BLaER1 treated with 17β-estradiol and CSF1 and Interleukin-3, amounts not matched to agents 10 nM and 100 nM (cell line): ENCODE results near the gene PRDX5.
"Not testable (repeated sequence)": the region's sequence is repeated elsewhere in the genome, so short reads cannot be mapped to it uniquely, and the experiment has no call there.

Experiments used
- H3K27ac ChIP-seq, 11 experiments: shearing (Covaris generic); formaldehyde crosslinking; 2 replicates each; pipeline ENCODE4 v1.8.1; 2022
- H3K27me3 ChIP-seq, 11 experiments: shearing (Covaris generic); formaldehyde crosslinking; 2 replicates each; pipeline ENCODE4 v1.8.1; 2022
- H3K36me3 ChIP-seq, 11 experiments: shearing (Covaris generic); formaldehyde crosslinking; 2 replicates each; pipeline ENCODE4 v1.8.1; 2022
- H3K4me1 ChIP-seq, 10 experiments: shearing (Covaris generic); formaldehyde crosslinking; 2 replicates each; pipeline ENCODE4 v1.8.1; 2022
- H3K4me2 ChIP-seq, 11 experiments: shearing (Covaris generic); formaldehyde crosslinking; 2 replicates each; pipeline ENCODE4 v1.8.1; 2022
- H3K4me3 ChIP-seq, 10 experiments: shearing (Covaris generic); formaldehyde crosslinking; 2 replicates each; pipeline ENCODE4 v1.8.1; 2022
- H3K9ac ChIP-seq, 11 experiments: shearing (Covaris generic); formaldehyde crosslinking; 2 replicates each; pipeline ENCODE4 v1.8.1; 2022
- H3K9me3 ChIP-seq, 11 experiments: shearing (Covaris generic); formaldehyde crosslinking; replicated peaks in 1 of 11; 2 replicates each; pipeline ENCODE4 v1.8.1; 2022
- H4K20me1 ChIP-seq, 11 experiments: shearing (Covaris generic); formaldehyde crosslinking; 2 replicates each; pipeline ENCODE4 v1.8.1; 2022
- Cebpa-rat ChIP-seq, 11 experiments: shearing (Covaris generic); IDR thresholded peaks; 2 replicates each; pipeline ENCODE4 v1.8.1; 2022

The PRDX5 gene

DNA sequence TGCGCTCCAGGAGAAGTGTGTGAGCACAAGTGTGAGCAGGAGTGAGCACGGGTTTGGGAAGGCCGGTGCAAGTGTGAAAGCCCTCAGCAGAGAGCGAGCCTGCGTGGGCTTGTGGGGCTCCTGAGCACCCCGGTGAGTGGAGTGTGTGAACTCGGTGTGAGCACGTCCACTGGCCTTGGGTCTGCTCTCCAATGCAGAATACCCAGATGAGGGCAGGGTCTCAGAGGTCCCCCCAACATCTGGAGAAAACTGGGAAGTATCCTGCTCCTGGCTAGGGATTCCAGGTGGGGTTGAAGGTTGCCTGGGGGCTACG lies 11.4 kb upstream of the PRDX5 start:
- peaks cover 6 to 13% (median 8%) of the 10 kb centered on the region in 11 experiments for H3K27me3 ChIP-seq
- peaks cover 15 to 45% (median 24%) of the 10 kb centered on the region in 11 experiments; a peak in 20 of 22 replicates for H3K36me3 ChIP-seq
- H3K27ac ChIP-seq = peak overlapping the region; percentile 64 to 97 (median 92); a peak in 21 of 22 replicates
- peaks cover 22 to 52% (median 42%) of the 10 kb centered on the region in 11 experiments; a peak in 20 of 22 replicates for H4K20me1 ChIP-seq
- H3K9me3 ChIP-seq = no peaks in the 10 kb centered on the region
- H3K4me1 ChIP-seq = peaks cover 27 to 64% (median 37%) of the 10 kb centered on the region in 10 experiments
- H3K4me2 ChIP-seq = peak overlapping the region; percentile 92 to 100 (median 97)
- peak overlapping the region; percentile 69 to 94 (median 84) for H3K4me3 ChIP-seq
- H3K9ac ChIP-seq = peak overlapping the region; percentile 85 to 96 (median 92)
- TF ChIP-seq Cebpa-rat (IDR thresholded peaks at IDR 0.05) = no peak

GRCh38 chr11:64306876-64307622 lies 10.9 kb upstream of the PRDX5 start:
- H3K9me3 ChIP-seq = no peaks in the 10 kb centered on the region
- H4K20me1 ChIP-seq = peaks cover 22 to 57% (median 44%) of the 10 kb centered on the region in 11 experiments; a peak in 20 of 22 replicates
- no peak for TF ChIP-seq Cebpa-rat (IDR thresholded peaks at IDR 0.05)
- peaks cover under 1 to 7% (median 2%) of the 10 kb centered on the region in 11 experiments; a peak in 21 of 22 replicates for H3K27me3 ChIP-seq
- H3K4me3 ChIP-seq = peak overlapping the region; percentile 69 to 94 (median 84)
- H3K27ac ChIP-seq = peak overlapping the region in 10 of 11 experiments; percentile 78 to 97 (median 92); a peak in 20 of 22 replicates
- H3K9ac ChIP-seq = peak overlapping the region; percentile 85 to 96 (median 92)
- H3K36me3 ChIP-seq = peaks cover 15 to 48% (median 26%) of the 10 kb centered on the region in 11 experiments; a peak in 20 of 22 replicates
- H3K4me2 ChIP-seq = peak overlapping the region; percentile 92 to 100 (median 97)
- peaks cover 27 to 61% (median 37%) of the 10 kb centered on the region in 10 experiments for H3K4me1 ChIP-seq

DNA sequence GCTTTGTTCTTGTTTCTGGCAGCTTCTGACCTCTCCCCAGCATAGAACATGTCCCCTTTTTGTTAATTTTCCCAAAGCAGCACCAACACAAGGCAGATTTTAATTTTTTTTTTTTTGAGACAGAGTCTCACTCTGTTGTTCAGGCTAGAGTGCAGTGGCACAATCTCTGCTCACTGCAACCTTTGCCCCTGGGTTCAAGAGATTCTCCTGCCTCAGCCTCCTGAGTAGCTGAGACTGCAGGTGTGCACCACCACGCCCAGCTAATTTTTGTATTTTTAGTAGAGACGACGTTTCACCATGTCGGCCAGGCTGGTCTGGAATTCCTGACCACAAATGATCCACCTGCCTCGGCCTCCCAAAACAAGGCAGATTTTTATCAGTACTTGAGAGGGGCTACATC lies 10.1 kb upstream of the PRDX5 start:
- Histone ChIP-seq H3K27ac (peak overlapping the region in 2 of 11 experiments; percentile 93; a peak in 3 of 22 replicates), H3K9ac (peak overlapping the region; percentile 85 to 96 (median 92); a peak in 17 of 22 replicates)

GRCh38 chr11:64312947-64313346 lies 5.0 kb upstream of the PRDX5 start:
- TF ChIP-seq Cebpa-rat (IDR thresholded peaks at IDR 0.05) = no peak
- peaks cover 42 to 83% (median 58%) of the 10 kb centered on the region in 11 experiments for H3K36me3 ChIP-seq
- no peaks in the 10 kb centered on the region for H3K27me3 ChIP-seq
- peak overlapping the region in 5 of 11 experiments; percentile 8 to 38 (median 36); a peak in 9 of 22 replicates for H3K27ac ChIP-seq
- H4K20me1 ChIP-seq = peaks cover 15 to 90% (median 62%) of the 10 kb centered on the region in 11 experiments; a peak in 20 of 22 replicates
- H3K9me3 ChIP-seq = no peaks in the 10 kb centered on the region
- H3K4me2 ChIP-seq = peak overlapping the region in 5 of 11 experiments; percentile 20 to 29 (median 26); a peak in 7 of 22 replicates
- H3K4me3 ChIP-seq = no peak overlapping the region
- H3K4me1 ChIP-seq = peaks cover 14 to 75% (median 41%) of the 10 kb centered on the region in 10 experiments
- peak overlapping the region; percentile 2 to 69 (median 40); a peak in 17 of 22 replicates for H3K9ac ChIP-seq

More for the DNA sequence above, 10.1 kb upstream of the PRDX5 start:
- peaks cover 27 to 67% (median 41%) of the 10 kb centered on the region in 10 experiments for H3K4me1 ChIP-seq
- peak overlapping the region in 1 of 10 experiments; percentile 86; a peak in 1 of 20 replicates for H3K4me3 ChIP-seq
- peaks cover 20 to 55% (median 32%) of the 10 kb centered on the region in 11 experiments; a peak in 21 of 22 replicates for H3K36me3 ChIP-seq
- H3K4me2 ChIP-seq = peak overlapping the region; percentile 92 to 100 (median 97); a peak in 19 of 22 replicates
- not testable (repeated sequence) for H3K27me3 ChIP-seq, H3K9me3 ChIP-seq
- peaks cover 22 to 64% (median 51%) of the 10 kb centered on the region in 11 experiments for H4K20me1 ChIP-seq

DNA sequence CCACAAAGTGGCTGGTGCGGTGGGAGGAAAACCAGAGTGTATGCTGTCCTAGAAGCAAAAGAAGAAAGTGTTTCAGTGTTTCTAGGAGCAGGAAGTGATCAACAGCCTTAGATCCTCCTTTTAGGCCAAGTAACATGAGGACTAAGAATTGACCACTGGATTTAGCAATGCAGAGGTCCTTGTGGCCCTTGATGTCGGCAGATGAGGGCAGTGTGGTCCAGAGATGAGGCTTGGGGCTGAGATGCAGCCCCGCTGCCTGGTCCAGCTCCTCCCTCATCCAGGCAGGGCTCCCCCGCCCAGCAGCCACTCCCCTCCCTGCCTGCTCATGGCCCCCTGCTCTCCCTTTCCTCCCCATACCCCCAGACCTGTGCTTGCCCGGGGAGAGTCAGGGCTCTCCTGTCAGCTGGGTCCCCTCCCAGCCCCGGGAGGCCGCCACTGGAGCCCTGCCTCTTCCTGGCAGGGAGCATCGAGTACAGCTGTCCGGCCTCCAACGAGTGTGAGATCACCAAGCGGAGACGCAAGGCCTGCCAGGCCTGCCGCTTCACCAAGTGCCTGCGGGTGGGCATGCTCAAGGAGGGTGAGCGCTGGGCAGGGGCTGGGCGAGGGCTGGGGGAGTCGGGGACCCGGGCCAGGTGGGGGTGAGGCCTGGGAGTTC lies 4.3 kb upstream of the PRDX5 start:
- H3K4me3 ChIP-seq = no peak overlapping the region
- H4K20me1 ChIP-seq = peaks cover 15 to 85% (median 60%) of the 10 kb centered on the region in 11 experiments; a peak in 20 of 22 replicates
- peak overlapping the region in 4 of 11 experiments; percentile 20 to 29 (median 26); a peak in 3 of 22 replicates for H3K4me2 ChIP-seq
- H3K4me1 ChIP-seq = peaks cover 14 to 70% (median 39%) of the 10 kb centered on the region in 10 experiments
- peak overlapping the region in 6 of 11 experiments; percentile 1 to 38 (median 32); a peak in 6 of 22 replicates for H3K27ac ChIP-seq
- no peak for TF ChIP-seq Cebpa-rat (IDR thresholded peaks at IDR 0.05)
- peak overlapping the region; percentile 2 to 69 (median 40); a peak in 15 of 22 replicates for H3K9ac ChIP-seq
- H3K27me3 ChIP-seq = no peaks in the 10 kb centered on the region
- H3K9me3 ChIP-seq = no peaks in the 10 kb centered on the region
- peaks cover 38 to 78% (median 55%) of the 10 kb centered on the region in 11 experiments for H3K36me3 ChIP-seq

DNA sequence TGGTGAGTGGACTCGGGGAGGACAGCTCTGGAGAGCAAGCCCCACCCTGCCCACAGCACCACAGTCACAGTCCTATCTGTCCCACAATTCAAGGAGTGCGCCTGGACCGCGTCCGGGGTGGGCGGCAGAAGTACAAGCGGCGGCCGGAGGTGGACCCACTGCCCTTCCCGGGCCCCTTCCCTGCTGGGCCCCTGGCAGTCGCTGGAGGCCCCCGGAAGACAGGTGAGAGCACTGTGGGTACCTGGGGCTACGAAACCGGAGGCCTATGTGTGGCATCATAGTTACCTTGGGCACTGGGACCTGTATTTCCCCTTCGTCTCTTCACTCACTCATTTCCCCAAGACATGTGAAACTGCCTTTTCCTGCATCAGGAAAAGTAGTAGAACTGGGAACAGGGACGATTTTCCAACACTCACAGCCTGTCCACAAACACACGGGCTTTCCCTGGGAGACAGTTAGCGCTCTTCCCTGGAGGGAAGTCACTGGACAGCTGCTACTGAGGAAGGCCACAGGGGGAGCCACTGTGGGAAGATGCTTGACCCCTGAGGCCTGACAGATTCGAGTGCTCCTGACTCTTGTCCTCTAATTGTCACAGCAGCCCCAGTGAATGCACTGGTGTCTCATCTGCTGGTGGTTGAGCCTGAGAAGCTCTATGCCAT lies 3.6 kb upstream of the PRDX5 start:
- Histone ChIP-seq H3K9me3 (no peaks in the 10 kb centered on the region), H3K36me3 (peaks cover 38 to 72% (median 55%) of the 10 kb centered on the region in 11 experiments), H3K27ac (peak overlapping the region in 4 of 11 experiments; percentile 1 to 37 (median 15); a peak in 3 of 22 replicates), H3K9ac (peak overlapping the region in 7 of 11 experiments; percentile 2 to 61 (median 31); a peak in 7 of 22 replicates), H3K4me1 (peaks cover 20 to 70% (median 45%) of the 10 kb centered on the region in 10 experiments), H4K20me1 (peaks cover 15 to 78% (median 60%) of the 10 kb centered on the region in 11 experiments; a peak in 20 of 22 replicates), H3K4me2 (peak overlapping the region in 1 of 11 experiments; percentile 16; a peak in 1 of 22 replicates), H3K27me3 (no peaks in the 10 kb centered on the region), H3K4me3 (no peak overlapping the region)
- no peak for TF ChIP-seq Cebpa-rat (IDR thresholded peaks at IDR 0.05)

DNA sequence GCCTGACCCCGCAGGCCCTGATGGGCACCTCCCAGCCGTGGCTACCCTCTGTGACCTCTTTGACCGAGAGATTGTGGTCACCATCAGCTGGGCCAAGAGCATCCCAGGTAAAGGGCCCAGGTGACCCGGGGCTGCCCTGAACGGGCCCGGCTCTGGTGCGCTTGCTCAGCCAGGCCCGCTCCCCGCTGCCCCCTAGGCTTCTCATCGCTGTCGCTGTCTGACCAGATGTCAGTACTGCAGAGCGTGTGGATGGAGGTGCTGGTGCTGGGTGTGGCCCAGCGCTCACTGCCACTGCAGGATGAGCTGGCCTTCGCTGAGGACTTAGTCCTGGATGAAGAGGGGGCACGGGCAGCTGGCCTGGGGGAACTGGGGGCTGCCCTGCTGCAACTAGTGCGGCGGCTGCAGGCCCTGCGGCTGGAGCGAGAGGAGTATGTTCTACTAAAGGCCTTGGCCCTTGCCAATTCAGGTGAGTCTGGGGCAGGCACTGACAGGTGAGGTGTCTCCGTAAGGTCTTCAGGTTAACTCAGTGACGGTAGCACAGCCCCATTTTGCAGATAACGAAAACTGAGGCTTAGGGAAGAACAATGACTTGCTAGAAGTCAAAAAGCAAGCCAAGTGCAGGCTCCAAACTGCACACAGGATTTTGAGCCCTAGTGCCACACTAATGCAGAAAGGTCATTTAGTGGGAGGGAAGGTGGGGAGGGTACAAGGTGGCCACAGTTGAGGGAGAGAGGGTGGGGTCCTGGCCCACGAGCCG lies 2.9 kb upstream of the PRDX5 start:
- no peaks in the 10 kb centered on the region for H3K27me3 ChIP-seq
- TF ChIP-seq Cebpa-rat (IDR thresholded peaks at IDR 0.05) = no peak
- H4K20me1 ChIP-seq = peaks cover 15 to 71% (median 60%) of the 10 kb centered on the region in 11 experiments; a peak in 20 of 22 replicates
- peaks cover 34 to 65% (median 54%) of the 10 kb centered on the region in 11 experiments for H3K36me3 ChIP-seq
- no peak overlapping the region for H3K4me3 ChIP-seq
- H3K4me1 ChIP-seq = peaks cover 27 to 70% (median 51%) of the 10 kb centered on the region in 10 experiments
- H3K27ac ChIP-seq = no peak overlapping the region
- H3K9ac ChIP-seq = peak overlapping the region in 3 of 11 experiments; percentile 26 to 31 (median 29); a peak in 5 of 22 replicates
- H3K9me3 ChIP-seq = no peaks in the 10 kb centered on the region
- peak overlapping the region in 4 of 11 experiments; percentile 93 to 97 (median 97); a peak in 5 of 22 replicates for H3K4me2 ChIP-seq

DNA sequence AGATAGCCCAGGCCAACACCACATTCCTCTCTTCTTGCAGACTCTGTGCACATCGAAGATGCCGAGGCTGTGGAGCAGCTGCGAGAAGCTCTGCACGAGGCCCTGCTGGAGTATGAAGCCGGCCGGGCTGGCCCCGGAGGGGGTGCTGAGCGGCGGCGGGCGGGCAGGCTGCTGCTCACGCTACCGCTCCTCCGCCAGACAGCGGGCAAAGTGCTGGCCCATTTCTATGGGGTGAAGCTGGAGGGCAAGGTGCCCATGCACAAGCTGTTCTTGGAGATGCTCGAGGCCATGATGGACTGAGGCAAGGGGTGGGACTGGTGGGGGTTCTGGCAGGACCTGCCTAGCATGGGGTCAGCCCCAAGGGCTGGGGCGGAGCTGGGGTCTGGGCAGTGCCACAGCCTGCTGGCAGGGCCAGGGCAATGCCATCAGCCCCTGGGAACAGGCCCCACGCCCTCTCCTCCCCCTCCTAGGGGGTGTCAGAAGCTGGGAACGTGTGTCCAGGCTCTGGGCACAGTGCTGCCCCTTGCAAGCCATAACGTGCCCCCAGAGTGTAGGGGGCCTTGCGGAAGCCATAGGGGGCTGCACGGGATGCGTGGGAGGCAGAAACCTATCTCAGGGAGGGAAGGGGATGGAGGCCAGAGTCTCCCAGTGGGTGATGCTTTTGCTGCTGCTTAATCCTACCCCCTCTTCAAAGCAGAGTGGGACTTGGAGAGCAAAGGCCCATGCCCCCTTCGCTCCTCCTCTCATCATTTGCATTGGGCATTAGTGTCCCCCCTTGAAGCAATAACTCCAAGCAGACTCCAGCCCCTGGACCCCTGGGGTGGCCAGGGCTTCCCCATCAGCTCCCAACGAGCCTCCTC lies 2.0 kb upstream of the PRDX5 start:
- peak overlapping the region; percentile 73 to 92 (median 81) for H3K4me3 ChIP-seq
- H3K9me3 ChIP-seq = not testable (repeated sequence)

More for the DNA sequence above, 2.0 kb upstream of the PRDX5 start:
- Histone ChIP-seq H4K20me1 (peaks cover 12 to 62% (median 52%) of the 10 kb centered on the region in 11 experiments; a peak in 20 of 22 replicates), H3K4me2 (peak overlapping the region; percentile 86 to 97 (median 94)), H3K4me1 (peaks cover 25 to 68% (median 49%) of the 10 kb centered on the region in 10 experiments), H3K9ac (peak overlapping the region; percentile 81 to 94 (median 85); a peak in 21 of 22 replicates), H3K36me3 (peaks cover 40 to 61% (median 52%) of the 10 kb centered on the region in 11 experiments), H3K27ac (peak overlapping the region in 7 of 11 experiments; percentile 87 to 94 (median 90); a peak in 7 of 22 replicates)
- not testable (repeated sequence) for H3K27me3 ChIP-seq
